ENCODE results near the gene PREP.

PREP gene

GRCh38 chr6:105308840-105309239 lies 94.0 kb downstream of the PREP start:
- no peak for DNase-seq (ENCODE audit: low read depth)

GRCh38 chr6:105305521-105305920 lies 97.4 kb downstream of the PREP start:
- no peak for DNase-seq (ENCODE audit: low read depth)

- no peak for DNase-seq (ENCODE audit: low read depth)
Observed at GRCh38 chr6:105304825-105305224, 98.1 kb downstream of the PREP start.

GRCh38 chr6:105304366-105304765 lies 98.5 kb downstream of the PREP start:
- no peak for DNase-seq (ENCODE audit: low read depth)

GRCh38 chr6:105302617-105303128 lies 100.2 kb downstream of the PREP start:
- no peak for DNase-seq (ENCODE audit: low read depth)

- no peak for DNase-seq (ENCODE audit: low read depth)
Observed at GRCh38 chr6:105301756-105302616, 100.9 kb downstream of the PREP start.

- DNase-seq (ENCODE audit: low read depth), result no peak
Observed at GRCh38 chr6:105301072-105301503, 101.8 kb downstream of the PREP start.

GRCh38 chr6:105300090-105300489 lies 102.8 kb downstream of the PREP start:
- DNase-seq (ENCODE audit: low read depth), result no peak

GRCh38 chr6:105294129-105294528 lies 108.8 kb downstream of the PREP start:
- no peak for DNase-seq (ENCODE audit: low read depth)

GRCh38 chr6:105292689-105293339 lies 110.1 kb downstream of the PREP start:
- no peak for DNase-seq (ENCODE audit: low read depth)

GRCh38 chr6:105291525-105291924 lies 111.4 kb downstream of the PREP start:
- DNase-seq (ENCODE audit: low read depth), result no peak

- DNase-seq (ENCODE audit: low read depth), result no peak
Observed at GRCh38 chr6:105282631-105283585, 120.0 kb downstream of the PREP start.

- no peak for DNase-seq (ENCODE audit: low read depth)
Observed at GRCh38 chr6:105280033-105280432, 122.8 kb downstream of the PREP start.

GRCh38 chr6:105279463-105279862 lies 123.4 kb downstream of the PREP start:
- DNase-seq (ENCODE audit: low read depth), result no peak

- DNase-seq (ENCODE audit: low read depth), result no peak
Observed at GRCh38 chr6:105278813-105279212, 124.1 kb downstream of the PREP start.

GRCh38 chr6:105278035-105278434 lies 124.8 kb downstream of the PREP start:
- no peak for DNase-seq (ENCODE audit: low read depth)

- DNase-seq (ENCODE audit: low read depth), result no peak
Observed at GRCh38 chr6:105276374-105276773, 126.5 kb downstream of the PREP start.

- DNase-seq (ENCODE audit: low read depth), result no peak
Observed at GRCh38 chr6:105275542-105275941, 127.3 kb downstream of the PREP start.

- DNase-seq (ENCODE audit: low read depth), result no peak
Observed at GRCh38 chr6:105274678-105275077, 128.2 kb downstream of the PREP start.

- no peak for DNase-seq (ENCODE audit: low read depth)
Observed at GRCh38 chr6:105273589-105273988, 129.3 kb downstream of the PREP start.

GRCh38 chr6:105272786-105273185 lies 130.1 kb downstream of the PREP start:
- no peak for DNase-seq (ENCODE audit: low read depth)

- DNase-seq (ENCODE audit: low read depth), result no peak
Observed at GRCh38 chr6:105270511-105270910, 132.4 kb downstream of the PREP start.
